H9 (cell line): ENCODE data around the gene MYLK. TPM values are rescaled to one million over a fixed set of nuclear protein-coding genes. Genes with fewer than 3 reads are reported as not detected.

Experiments
- DNase-seq: peaks from one replicate; pipeline ENCODE4 v3.0.0-alpha.2; 2017
- H2AFZ ChIP-seq: one replicate; pipeline ENCODE4 v1.6.1; 2013; ENCODE audit warnings: mild to moderate bottlenecking, low read length, control low read depth, moderate library complexity
- H2AK5ac ChIP-seq: 2 replicates; pipeline ENCODE4 v1.6.1; 2013; ENCODE audit warnings: low read length, control low read depth, mixed read lengths; ENCODE audit not compliant: insufficient read length
- H2BK120ac ChIP-seq: one replicate; pipeline ENCODE4 v1.6.1; 2013; ENCODE audit warnings: low read depth, mild to moderate bottlenecking, low read length, control low read depth, inconsistent platforms; ENCODE audit not compliant: poor library complexity, severe bottlenecking
- H2BK12ac ChIP-seq: 2 replicates; pipeline ENCODE4 v1.6.1; 2013; ENCODE audit warnings: low read length, control low read depth, mixed read lengths, low read depth; ENCODE audit not compliant: insufficient read length
- H2BK15ac ChIP-seq: 2 replicates; pipeline ENCODE4 v1.6.1; 2013; ENCODE audit warnings: low read depth, low read length, control low read depth
- H2BK20ac ChIP-seq: one replicate; pipeline ENCODE4 v1.6.1; 2013; ENCODE audit warnings: low read depth, mild to moderate bottlenecking, low read length, control low read depth, inconsistent platforms; ENCODE audit not compliant: poor library complexity, severe bottlenecking
- H2BK5ac ChIP-seq: 2 replicates; pipeline ENCODE4 v1.6.1; 2013; ENCODE audit warnings: low read length, control low read depth, mixed read lengths; ENCODE audit not compliant: insufficient read length
- H3K14ac ChIP-seq: 2 replicates; pipeline ENCODE4 v1.6.1; 2013; ENCODE audit warnings: low read length, control low read depth; ENCODE audit not compliant: insufficient read depth
- H3K18ac ChIP-seq: 2 replicates; pipeline ENCODE4 v1.6.1; 2013; ENCODE audit warnings: low read depth, mild to moderate bottlenecking, mixed read lengths, low read length, control low read depth; ENCODE audit not compliant: insufficient read length
- H3K23ac ChIP-seq: 2 replicates; pipeline ENCODE4 v1.6.1; 2013; ENCODE audit warnings: low read length, control low read depth, mixed read lengths, low read depth; ENCODE audit not compliant: insufficient read length
- H3K23me2 ChIP-seq: 2 replicates; pipeline ENCODE4 v1.6.1; 2013; ENCODE audit warnings: low read depth, mild to moderate bottlenecking, mixed read lengths, low read length, control low read depth; ENCODE audit not compliant: insufficient read length, poor library complexity, severe bottlenecking
- H3K27ac ChIP-seq: 2 replicates; pipeline ENCODE4 v1.5.1; 2013; ENCODE audit warnings: low read length, control low read depth, mixed read lengths, low read depth; ENCODE audit not compliant: insufficient read length
- H3K27me3 ChIP-seq: 2 replicates; pipeline ENCODE4 v1.6.1; 2013; ENCODE audit warnings: low read length, control low read depth, inconsistent platforms; ENCODE audit not compliant: insufficient read depth
- H3K4ac ChIP-seq: 2 replicates; pipeline ENCODE4 v1.6.1; 2013; ENCODE audit warnings: low read depth, mild to moderate bottlenecking, control low read depth, inconsistent platforms, low read length, moderate library complexity
- H3K4me1 ChIP-seq: 2 replicates; pipeline ENCODE4 v1.6.1; 2013; ENCODE audit warnings: low read length, control low read depth, inconsistent platforms; ENCODE audit not compliant: insufficient read depth
- H3K4me2 ChIP-seq: 2 replicates; pipeline ENCODE4 v1.6.1; 2013; ENCODE audit warnings: low read length, control low read depth, mixed read lengths; ENCODE audit not compliant: insufficient read length, insufficient read depth
- H3K56ac ChIP-seq: 2 replicates; pipeline ENCODE4 v1.6.1; 2013; ENCODE audit warnings: low read depth, mild to moderate bottlenecking, mixed read lengths, low read length, control low read depth; ENCODE audit not compliant: insufficient read length
- H3K79me1 ChIP-seq: 2 replicates; pipeline ENCODE4 v1.6.1; 2013; ENCODE audit warnings: low read depth, mild to moderate bottlenecking, moderate library complexity, low read length, control low read depth, inconsistent platforms; ENCODE audit not compliant: insufficient read depth, poor library complexity, severe bottlenecking
- H3K79me2 ChIP-seq: 2 replicates; pipeline ENCODE4 v1.6.1; 2013; ENCODE audit warnings: low read length, control low read depth, inconsistent platforms; ENCODE audit not compliant: insufficient read depth
- H3K9ac ChIP-seq: 2 replicates; pipeline ENCODE4 v1.6.1; 2013; ENCODE audit warnings: low read length, control low read depth, mixed read lengths; ENCODE audit not compliant: insufficient read length; ENCODE audit errors: extremely low read depth
- H3K9me3 ChIP-seq: one replicate; pipeline ENCODE4 v1.6.1; 2013; ENCODE audit warnings: low read depth, low read length, inconsistent platforms; ENCODE audit not compliant: control insufficient read depth
- H3T11ph ChIP-seq: one replicate; pipeline ENCODE4 v1.6.1; 2013; ENCODE audit warnings: mild to moderate bottlenecking, low read length, control low read depth, inconsistent platforms
- H4K20me1 ChIP-seq: one replicate; pipeline ENCODE4 v1.6.1; 2013; ENCODE audit not compliant: control insufficient read depth, insufficient read length, insufficient read depth
- H4K5ac ChIP-seq: 2 replicates; pipeline ENCODE4 v1.6.1; 2013; ENCODE audit warnings: low read depth, mild to moderate bottlenecking, mixed read lengths, low read length, control low read depth; ENCODE audit not compliant: insufficient read length
- H4K8ac ChIP-seq: replicated peaks from 2 replicates; pipeline ENCODE4 v1.6.1; 2013; ENCODE audit warnings: low read length, control low read depth, mixed read lengths, low read depth; ENCODE audit not compliant: insufficient read length
- H4K91ac ChIP-seq: 2 replicates; pipeline ENCODE4 v1.6.1; 2013; ENCODE audit warnings: low read depth, mild to moderate bottlenecking, moderate library complexity, mixed read lengths, low read length, control low read depth; ENCODE audit not compliant: insufficient read length
- H3K27ac Mint-ChIP-seq, 3 experiments: 2 replicates in 2 of 3; 3 replicates in 1 of 3; pipeline ENCODE4 v1.8.0; 2020 to 2021; ENCODE audit warnings: mixed read lengths in 3 of 3, mild to moderate bottlenecking in 1 of 3, moderate library complexity in 1 of 3
- H3K27me3 Mint-ChIP-seq: 2 replicates; pipeline ENCODE4 v1.8.0; 2021; ENCODE audit warnings: low read depth, mild to moderate bottlenecking, moderate library complexity, mixed read lengths
- H3K36me3 Mint-ChIP-seq, 3 experiments: 2 replicates in 2 of 3; 3 replicates in 1 of 3; pipeline ENCODE4 v1.8.0; 2020 to 2021; ENCODE audit warnings: low read depth in 3 of 3, mixed read lengths in 3 of 3; ENCODE audit not compliant: insufficient read depth in 1 of 3
- H3K4me1 Mint-ChIP-seq, 2 experiments: 2 replicates each; pipeline ENCODE4 v1.8.0; 2020; ENCODE audit warnings: mixed read lengths in 2 of 2
- H3K4me3 Mint-ChIP-seq, 2 experiments: 2 replicates in 1 of 2; 3 replicates in 1 of 2; pipeline ENCODE4 v1.8.0; 2020 to 2021; ENCODE audit warnings: mild to moderate bottlenecking in 2 of 2, mixed read lengths in 2 of 2, moderate library complexity in 1 of 2
- H3K9me3 Mint-ChIP-seq, 2 experiments: 2 replicates in 1 of 2; 3 replicates in 1 of 2; pipeline ENCODE4 v1.8.0; 2020; ENCODE audit warnings: mild to moderate bottlenecking in 2 of 2, mixed read lengths in 2 of 2, moderate library complexity in 1 of 2
- CTCF ChIP-seq: fragments of 200-600 bp; sonication (generic); conservative IDR thresholded peaks from 3 replicates; pipeline ENCODE4 v1.8.0; 2021; ENCODE audit warnings: antibody characterized with exemption, mild to moderate bottlenecking
- WGBS: extraction: QIAGEN DNeasy Blood & Tissue Kit; methylation state at CpG from one replicate; pipeline ENCODE4 v1.1.7; 2013; ENCODE audit warnings: missing lambda C conversion rate, low lambda C conversion rate, mixed read lengths; ENCODE audit not compliant: insufficient read length; ENCODE audit errors: extremely low coverage; 5-methylcytosine and 5-hydroxymethylcytosine counted together
- total RNA-seq: library from RNA; stranded (reverse); gene quantifications from 2 replicates; pipeline ENCODE4 v1.2.1, GENCODE V29; 2021

MYLK gene
- total RNA-seq, 1 experiment from 2014 or later, result 10.1 TPM

DNA sequence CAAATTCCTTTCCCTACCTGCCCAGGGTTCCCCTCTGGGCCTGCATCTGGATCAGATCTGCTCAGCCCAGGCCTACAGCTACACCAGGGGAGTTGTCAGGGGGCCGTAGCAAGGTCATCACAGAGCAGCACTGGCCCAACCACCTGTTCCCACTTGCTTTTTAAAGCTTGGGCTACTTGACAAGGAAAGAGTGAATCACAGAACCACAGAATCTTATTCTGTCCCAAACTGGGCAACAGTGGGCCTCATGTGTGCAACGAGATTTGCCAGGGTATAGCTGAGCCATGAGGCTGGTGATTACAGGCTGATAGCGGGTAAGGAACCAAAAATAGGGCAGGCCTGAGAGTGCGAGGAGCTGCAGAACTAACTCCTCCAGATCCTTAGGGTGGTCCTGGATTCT, 66.7 kb downstream of the MYLK start:
- Histone ChIP-seq H3K23me2 (no peaks in the 10 kb centered on the region), H3K56ac (no peak overlapping the region), H3K23ac (no peak overlapping the region), H3K9me3 (no peaks in the 10 kb centered on the region), H3K4me1 (no peaks in the 10 kb centered on the region), H2BK12ac (no peak overlapping the region), H4K91ac (no peak overlapping the region), H2BK20ac (no peak overlapping the region), H4K8ac (no peak overlapping the region), H3K27me3 (no peaks in the 10 kb centered on the region), H4K20me1 (no peaks in the 10 kb centered on the region), H3K27ac (no peak overlapping the region), H3K4ac (no peak overlapping the region), H2AK5ac (no peak overlapping the region), H2AFZ (no peak overlapping the region), H3K79me1 (no peaks in the 10 kb centered on the region), H2BK5ac (no peak overlapping the region), H3K18ac (no peak overlapping the region), H4K5ac (no peak overlapping the region), H3K9ac (no peak overlapping the region), H3K14ac (no peak overlapping the region), H3K4me2 (no peak overlapping the region), H2BK120ac (no peak overlapping the region), H3K79me2 (no peaks in the 10 kb centered on the region), H2BK15ac (no peak overlapping the region), H3T11ph (no peak overlapping the region)
- no peak overlapping the region for H3K27ac Mint-ChIP-seq
- no CpG with 5 or more reads among the region's 4 CpGs for WGBS
- peaks cover 0 to 4% (median under 1%) of the 10 kb centered on the region in 3 experiments; a peak in 1 of 7 replicates for H3K36me3 Mint-ChIP-seq
- H3K27me3 Mint-ChIP-seq, result no peaks in the 10 kb centered on the region
- H3K4me1 Mint-ChIP-seq, result peaks cover 17% of the 10 kb centered on the region in 2 experiments
- no peak for TF ChIP-seq CTCF
- H3K9me3 Mint-ChIP-seq, result no peaks in the 10 kb centered on the region
- DNase-seq, result no peak
- H3K4me3 Mint-ChIP-seq, result no peak overlapping the region
